H9 (cell line): Measurements from ENCODE around the gene PIPOX. TPM values are rescaled to one million over a fixed set of nuclear protein-coding genes. Genes with fewer than 3 reads are reported as not detected.

Experiments used
- DNase-seq: peaks from one replicate; pipeline ENCODE4 v3.0.0-alpha.2; 2017
- H2AFZ ChIP-seq: one replicate; pipeline ENCODE4 v1.6.1; 2013; ENCODE audit warnings: mild to moderate bottlenecking, low read length, control low read depth, moderate library complexity
- H2AK5ac ChIP-seq: 2 replicates; pipeline ENCODE4 v1.6.1; 2013; ENCODE audit warnings: low read length, control low read depth, mixed read lengths; ENCODE audit not compliant: insufficient read length
- H2BK120ac ChIP-seq: one replicate; pipeline ENCODE4 v1.6.1; 2013; ENCODE audit warnings: low read depth, mild to moderate bottlenecking, low read length, control low read depth, inconsistent platforms; ENCODE audit not compliant: poor library complexity, severe bottlenecking
- H2BK12ac ChIP-seq: 2 replicates; pipeline ENCODE4 v1.6.1; 2013; ENCODE audit warnings: low read length, control low read depth, mixed read lengths, low read depth; ENCODE audit not compliant: insufficient read length
- H2BK15ac ChIP-seq: 2 replicates; pipeline ENCODE4 v1.6.1; 2013; ENCODE audit warnings: low read depth, low read length, control low read depth
- H2BK20ac ChIP-seq: one replicate; pipeline ENCODE4 v1.6.1; 2013; ENCODE audit warnings: low read depth, mild to moderate bottlenecking, low read length, control low read depth, inconsistent platforms; ENCODE audit not compliant: poor library complexity, severe bottlenecking
- H2BK5ac ChIP-seq: 2 replicates; pipeline ENCODE4 v1.6.1; 2013; ENCODE audit warnings: low read length, control low read depth, mixed read lengths; ENCODE audit not compliant: insufficient read length
- H3K14ac ChIP-seq: 2 replicates; pipeline ENCODE4 v1.6.1; 2013; ENCODE audit warnings: low read length, control low read depth; ENCODE audit not compliant: insufficient read depth
- H3K18ac ChIP-seq: 2 replicates; pipeline ENCODE4 v1.6.1; 2013; ENCODE audit warnings: low read depth, mild to moderate bottlenecking, mixed read lengths, low read length, control low read depth; ENCODE audit not compliant: insufficient read length
- H3K23ac ChIP-seq: 2 replicates; pipeline ENCODE4 v1.6.1; 2013; ENCODE audit warnings: low read length, control low read depth, mixed read lengths, low read depth; ENCODE audit not compliant: insufficient read length
- H3K23me2 ChIP-seq: 2 replicates; pipeline ENCODE4 v1.6.1; 2013; ENCODE audit warnings: low read depth, mild to moderate bottlenecking, mixed read lengths, low read length, control low read depth; ENCODE audit not compliant: insufficient read length, poor library complexity, severe bottlenecking
- H3K27ac ChIP-seq: 2 replicates; pipeline ENCODE4 v1.5.1; 2013; ENCODE audit warnings: low read length, control low read depth, mixed read lengths, low read depth; ENCODE audit not compliant: insufficient read length
- H3K27me3 ChIP-seq: 2 replicates; pipeline ENCODE4 v1.6.1; 2013; ENCODE audit warnings: low read length, control low read depth, inconsistent platforms; ENCODE audit not compliant: insufficient read depth
- H3K4ac ChIP-seq: 2 replicates; pipeline ENCODE4 v1.6.1; 2013; ENCODE audit warnings: low read depth, mild to moderate bottlenecking, control low read depth, inconsistent platforms, low read length, moderate library complexity
- H3K4me1 ChIP-seq: 2 replicates; pipeline ENCODE4 v1.6.1; 2013; ENCODE audit warnings: low read length, control low read depth, inconsistent platforms; ENCODE audit not compliant: insufficient read depth
- H3K4me2 ChIP-seq: 2 replicates; pipeline ENCODE4 v1.6.1; 2013; ENCODE audit warnings: low read length, control low read depth, mixed read lengths; ENCODE audit not compliant: insufficient read length, insufficient read depth
- H3K56ac ChIP-seq: 2 replicates; pipeline ENCODE4 v1.6.1; 2013; ENCODE audit warnings: low read depth, mild to moderate bottlenecking, mixed read lengths, low read length, control low read depth; ENCODE audit not compliant: insufficient read length
- H3K79me1 ChIP-seq: 2 replicates; pipeline ENCODE4 v1.6.1; 2013; ENCODE audit warnings: low read depth, mild to moderate bottlenecking, moderate library complexity, low read length, control low read depth, inconsistent platforms; ENCODE audit not compliant: insufficient read depth, poor library complexity, severe bottlenecking
- H3K79me2 ChIP-seq: 2 replicates; pipeline ENCODE4 v1.6.1; 2013; ENCODE audit warnings: low read length, control low read depth, inconsistent platforms; ENCODE audit not compliant: insufficient read depth
- H3K9ac ChIP-seq: 2 replicates; pipeline ENCODE4 v1.6.1; 2013; ENCODE audit warnings: low read length, control low read depth, mixed read lengths; ENCODE audit not compliant: insufficient read length; ENCODE audit errors: extremely low read depth
- H3K9me3 ChIP-seq: one replicate; pipeline ENCODE4 v1.6.1; 2013; ENCODE audit warnings: low read depth, low read length, inconsistent platforms; ENCODE audit not compliant: control insufficient read depth
- H3T11ph ChIP-seq: one replicate; pipeline ENCODE4 v1.6.1; 2013; ENCODE audit warnings: mild to moderate bottlenecking, low read length, control low read depth, inconsistent platforms
- H4K20me1 ChIP-seq: one replicate; pipeline ENCODE4 v1.6.1; 2013; ENCODE audit not compliant: control insufficient read depth, insufficient read length, insufficient read depth
- H4K5ac ChIP-seq: 2 replicates; pipeline ENCODE4 v1.6.1; 2013; ENCODE audit warnings: low read depth, mild to moderate bottlenecking, mixed read lengths, low read length, control low read depth; ENCODE audit not compliant: insufficient read length
- H4K8ac ChIP-seq: replicated peaks from 2 replicates; pipeline ENCODE4 v1.6.1; 2013; ENCODE audit warnings: low read length, control low read depth, mixed read lengths, low read depth; ENCODE audit not compliant: insufficient read length
- H4K91ac ChIP-seq: 2 replicates; pipeline ENCODE4 v1.6.1; 2013; ENCODE audit warnings: low read depth, mild to moderate bottlenecking, moderate library complexity, mixed read lengths, low read length, control low read depth; ENCODE audit not compliant: insufficient read length
- H3K27ac Mint-ChIP-seq, 3 experiments: 2 replicates in 2 of 3; 3 replicates in 1 of 3; pipeline ENCODE4 v1.8.0; 2020 to 2021; ENCODE audit warnings: mixed read lengths in 3 of 3, mild to moderate bottlenecking in 1 of 3, moderate library complexity in 1 of 3
- H3K27me3 Mint-ChIP-seq: 2 replicates; pipeline ENCODE4 v1.8.0; 2021; ENCODE audit warnings: low read depth, mild to moderate bottlenecking, moderate library complexity, mixed read lengths
- H3K36me3 Mint-ChIP-seq, 3 experiments: 2 replicates in 2 of 3; 3 replicates in 1 of 3; pipeline ENCODE4 v1.8.0; 2020 to 2021; ENCODE audit warnings: low read depth in 3 of 3, mixed read lengths in 3 of 3; ENCODE audit not compliant: insufficient read depth in 1 of 3
- H3K4me1 Mint-ChIP-seq, 2 experiments: 2 replicates each; pipeline ENCODE4 v1.8.0; 2020; ENCODE audit warnings: mixed read lengths in 2 of 2
- H3K4me3 Mint-ChIP-seq, 2 experiments: 2 replicates in 1 of 2; 3 replicates in 1 of 2; pipeline ENCODE4 v1.8.0; 2020 to 2021; ENCODE audit warnings: mild to moderate bottlenecking in 2 of 2, mixed read lengths in 2 of 2, moderate library complexity in 1 of 2
- H3K9me3 Mint-ChIP-seq, 2 experiments: 2 replicates in 1 of 2; 3 replicates in 1 of 2; pipeline ENCODE4 v1.8.0; 2020; ENCODE audit warnings: mild to moderate bottlenecking in 2 of 2, mixed read lengths in 2 of 2, moderate library complexity in 1 of 2
- CTCF ChIP-seq: fragments of 200-600 bp; sonication (generic); conservative IDR thresholded peaks from 3 replicates; pipeline ENCODE4 v1.8.0; 2021; ENCODE audit warnings: antibody characterized with exemption, mild to moderate bottlenecking
- WGBS: extraction: QIAGEN DNeasy Blood & Tissue Kit; methylation state at CpG from one replicate; pipeline ENCODE4 v1.1.7; 2013; ENCODE audit warnings: missing lambda C conversion rate, low lambda C conversion rate, mixed read lengths; ENCODE audit not compliant: insufficient read length; ENCODE audit errors: extremely low coverage; 5-methylcytosine and 5-hydroxymethylcytosine counted together
- total RNA-seq: library from RNA; stranded (reverse); gene quantifications from 2 replicates; pipeline ENCODE4 v1.2.1, GENCODE V29; 2021

PIPOX gene
- total RNA-seq, 1 experiment from 2014 or later: 30.1 TPM

GRCh38 chr17:29079887-29080286 is 36.9 kb downstream of the PIPOX start:
- Mint-ChIP-seq H3K27me3 (peaks cover 2% of the 10 kb centered on the region), H3K4me3 (no peak overlapping the region; a peak in 1 of 5 replicates), H3K9me3 (no peaks in the 10 kb centered on the region), H3K4me1 (peaks cover 45 to 62% of the 10 kb centered on the region in 2 experiments), H3K27ac (peak overlapping the region; percentile 34 to 52 (median 44); a peak in 4 of 7 replicates), H3K36me3 (peaks cover 11 to 24% (median 20%) of the 10 kb centered on the region in 3 experiments; a peak in 6 of 7 replicates)
- Histone ChIP-seq H2BK15ac (no peak overlapping the region), H4K5ac (no peak overlapping the region), H3T11ph (no peak overlapping the region), H3K4me1 (peaks cover 10% of the 10 kb centered on the region; the same call in 1 of the 2 replicates), H3K9ac (no peak overlapping the region), H4K91ac (no peak overlapping the region), H3K18ac (no peak overlapping the region), H3K23ac (no peak overlapping the region), H3K79me2 (no peaks in the 10 kb centered on the region), H3K9me3 (no peaks in the 10 kb centered on the region), H2AFZ (no peak overlapping the region), H4K20me1 (no peaks in the 10 kb centered on the region), H3K79me1 (no peaks in the 10 kb centered on the region), H2BK120ac (no peak overlapping the region), H3K56ac (no peak overlapping the region), H3K14ac (no peak overlapping the region), H3K4ac (no peak overlapping the region), H2BK20ac (no peak overlapping the region), H3K27me3 (no peaks in the 10 kb centered on the region), H4K8ac (no peak overlapping the region), H3K27ac (no peak overlapping the region), H3K4me2 (no peak overlapping the region), H2BK12ac (no peak overlapping the region), H2AK5ac (no peak overlapping the region), H3K23me2 (peaks cover 3% of the 10 kb centered on the region), H2BK5ac (no peak overlapping the region)
- no CpG with 5 or more reads among the region's 33 CpGs for WGBS
- DNase-seq: peak; percentile 35
- no peak for TF ChIP-seq CTCF
